D721Med (cell line): Measurements from ENCODE around the gene MCRIP1.

Source experiments
- DNase-seq: peaks from one replicate; pipeline ENCODE4 v3.0.0; 2011; ENCODE audit warnings: low spot score; ENCODE audit not compliant: insufficient read length
- FAIRE-seq: peaks from 2 replicates; lab custom pipeline; 2011; peaks lifted over from hg19 to GRCh38; lab: Jason Lieb, UNC
- TF ChIP-seq, protein P1 (sequence below): IDR thresholded peaks from 2 replicates; pipeline ENCODE4 v1.5.1; 2012; ENCODE audit warnings: mild to moderate bottlenecking, control low read depth; ENCODE audit not compliant: insufficient read depth; ENCODE audit errors: missing control alignments

The MCRIP1 gene

DNA sequence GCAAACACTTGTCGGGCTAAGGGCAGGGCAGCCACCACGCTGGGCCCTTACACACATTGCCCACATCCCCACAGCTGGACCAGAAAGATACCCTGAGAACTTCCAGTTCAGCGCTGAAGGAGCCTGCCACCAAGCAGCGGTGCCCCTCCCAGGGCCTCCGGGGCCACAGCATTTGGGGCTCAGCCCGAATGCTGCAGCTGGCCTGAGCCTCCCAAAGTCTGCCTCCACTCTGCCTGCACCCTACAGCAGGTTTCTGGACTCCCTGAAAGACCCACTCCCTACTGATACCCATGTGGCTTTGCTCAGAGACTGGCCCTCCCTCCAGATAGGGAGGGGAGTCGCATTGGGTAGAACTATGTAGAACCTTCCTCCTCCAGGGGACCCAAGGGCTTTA lies 1.5 kb downstream of the MCRIP1 start:
- TF ChIP-seq, protein P1, sequence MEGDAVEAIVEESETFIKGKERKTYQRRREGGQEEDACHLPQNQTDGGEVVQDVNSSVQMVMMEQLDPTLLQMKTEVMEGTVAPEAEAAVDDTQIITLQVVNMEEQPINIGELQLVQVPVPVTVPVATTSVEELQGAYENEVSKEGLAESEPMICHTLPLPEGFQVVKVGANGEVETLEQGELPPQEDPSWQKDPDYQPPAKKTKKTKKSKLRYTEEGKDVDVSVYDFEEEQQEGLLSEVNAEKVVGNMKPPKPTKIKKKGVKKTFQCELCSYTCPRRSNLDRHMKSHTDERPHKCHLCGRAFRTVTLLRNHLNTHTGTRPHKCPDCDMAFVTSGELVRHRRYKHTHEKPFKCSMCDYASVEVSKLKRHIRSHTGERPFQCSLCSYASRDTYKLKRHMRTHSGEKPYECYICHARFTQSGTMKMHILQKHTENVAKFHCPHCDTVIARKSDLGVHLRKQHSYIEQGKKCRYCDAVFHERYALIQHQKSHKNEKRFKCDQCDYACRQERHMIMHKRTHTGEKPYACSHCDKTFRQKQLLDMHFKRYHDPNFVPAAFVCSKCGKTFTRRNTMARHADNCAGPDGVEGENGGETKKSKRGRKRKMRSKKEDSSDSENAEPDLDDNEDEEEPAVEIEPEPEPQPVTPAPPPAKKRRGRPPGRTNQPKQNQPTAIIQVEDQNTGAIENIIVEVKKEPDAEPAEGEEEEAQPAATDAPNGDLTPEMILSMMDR, result no peak

DNA sequence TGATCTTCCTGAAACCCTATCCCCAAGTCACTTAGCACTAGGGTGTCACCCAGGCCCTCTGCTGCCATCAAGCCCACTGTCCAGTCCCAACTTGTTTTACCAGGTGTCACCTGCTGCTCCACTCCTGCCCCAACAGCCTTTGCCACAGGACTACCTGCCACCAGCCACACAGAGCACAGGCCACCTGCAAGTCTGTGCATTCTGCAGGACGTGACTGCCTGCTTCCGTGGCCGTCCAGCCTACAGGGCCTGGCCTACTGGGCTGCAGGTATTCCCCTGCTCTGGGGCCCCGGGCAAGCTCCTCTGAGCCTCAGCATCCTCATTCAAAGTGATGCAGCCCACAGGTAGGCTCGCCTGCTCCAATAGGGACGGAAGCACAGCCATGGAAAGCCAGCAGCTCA lies 3.2 kb downstream of the MCRIP1 start:
- TF ChIP-seq, protein P1, result no peak
- DNase-seq (no peak), FAIRE-seq (no peak)

More for the DNA sequence above, 1.5 kb downstream of the MCRIP1 start:
- no peak for FAIRE-seq
- DNase-seq, result no peak

DNA sequence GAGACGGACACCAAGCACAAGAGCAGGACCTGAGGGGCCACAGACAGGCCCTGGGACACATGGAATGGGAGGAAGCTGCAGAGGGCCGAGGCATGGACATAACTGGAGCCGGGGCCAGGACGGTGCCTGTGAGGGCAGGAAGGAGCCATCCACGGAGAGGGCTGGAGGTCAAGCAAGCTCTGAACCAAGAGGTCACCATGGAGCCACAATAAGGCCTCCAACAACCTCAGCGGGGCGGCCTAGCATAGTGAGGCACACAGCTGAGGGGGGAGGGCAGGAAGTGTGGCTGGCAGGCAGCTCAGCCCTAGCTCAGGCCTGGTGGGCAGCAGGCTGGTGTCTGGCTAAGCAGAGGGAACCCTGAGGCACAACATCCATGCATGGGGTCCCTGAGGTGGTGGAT lies 4.4 kb downstream of the MCRIP1 start:
- TF ChIP-seq, protein P1, result no peak
- no peak for FAIRE-seq
- no peak for DNase-seq

DNA sequence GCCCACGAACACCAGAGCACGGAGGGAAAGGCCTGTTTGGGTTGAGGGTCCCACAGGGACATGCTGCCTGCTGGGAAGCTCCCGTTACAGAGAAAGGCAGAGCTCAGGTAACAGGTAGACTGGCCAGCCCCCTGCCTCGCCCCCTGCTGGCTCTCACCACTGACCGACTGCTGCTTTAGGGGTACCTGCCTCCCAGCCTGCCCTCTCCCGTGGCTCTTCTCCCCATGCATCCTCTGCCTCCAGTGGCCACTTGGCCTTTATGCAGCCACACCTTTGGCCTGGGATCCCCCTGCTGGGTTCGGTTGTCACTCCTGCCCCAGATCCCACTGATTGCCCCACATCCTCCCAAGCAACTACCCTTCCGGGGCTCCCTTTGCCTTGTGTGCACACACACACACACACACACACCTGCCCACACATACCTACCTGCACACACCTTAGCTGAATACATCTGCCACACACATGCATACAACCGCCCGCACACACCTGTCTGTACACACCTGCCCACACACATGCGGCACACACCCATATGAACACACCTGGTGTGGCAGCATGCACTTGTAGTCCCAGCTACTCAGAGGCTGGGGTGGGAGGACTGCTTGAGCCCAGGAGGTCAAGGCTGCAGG lies 7.1 kb downstream of the MCRIP1 start:
- FAIRE-seq, result no peak
- TF ChIP-seq, protein P1, result no peak

DNA sequence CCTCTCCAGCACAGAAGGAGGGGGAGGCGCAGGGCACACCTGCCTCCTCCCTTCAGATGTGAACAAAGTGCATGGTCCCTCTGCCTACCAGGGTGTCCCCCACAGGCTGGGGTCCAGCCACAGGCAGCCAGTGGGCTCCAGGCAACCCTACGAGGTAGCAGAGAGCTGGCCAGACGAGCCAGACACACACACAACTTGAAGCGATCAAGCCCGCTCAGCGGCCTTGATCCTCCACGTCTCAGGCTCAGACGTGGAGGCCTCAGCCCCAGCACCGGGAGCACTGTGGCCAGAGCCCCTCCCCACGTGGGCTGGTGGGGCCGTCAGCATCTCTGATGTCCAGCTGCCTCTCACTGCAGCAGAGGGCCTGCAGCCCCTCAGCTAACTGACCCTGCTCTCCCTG lies 8.5 kb downstream of the MCRIP1 start:
- FAIRE-seq, result no peak
- no peak for DNase-seq
- TF ChIP-seq, protein P1, result no peak

More for the DNA sequence above, 7.1 kb downstream of the MCRIP1 start:
- DNase-seq, result no peak

DNA sequence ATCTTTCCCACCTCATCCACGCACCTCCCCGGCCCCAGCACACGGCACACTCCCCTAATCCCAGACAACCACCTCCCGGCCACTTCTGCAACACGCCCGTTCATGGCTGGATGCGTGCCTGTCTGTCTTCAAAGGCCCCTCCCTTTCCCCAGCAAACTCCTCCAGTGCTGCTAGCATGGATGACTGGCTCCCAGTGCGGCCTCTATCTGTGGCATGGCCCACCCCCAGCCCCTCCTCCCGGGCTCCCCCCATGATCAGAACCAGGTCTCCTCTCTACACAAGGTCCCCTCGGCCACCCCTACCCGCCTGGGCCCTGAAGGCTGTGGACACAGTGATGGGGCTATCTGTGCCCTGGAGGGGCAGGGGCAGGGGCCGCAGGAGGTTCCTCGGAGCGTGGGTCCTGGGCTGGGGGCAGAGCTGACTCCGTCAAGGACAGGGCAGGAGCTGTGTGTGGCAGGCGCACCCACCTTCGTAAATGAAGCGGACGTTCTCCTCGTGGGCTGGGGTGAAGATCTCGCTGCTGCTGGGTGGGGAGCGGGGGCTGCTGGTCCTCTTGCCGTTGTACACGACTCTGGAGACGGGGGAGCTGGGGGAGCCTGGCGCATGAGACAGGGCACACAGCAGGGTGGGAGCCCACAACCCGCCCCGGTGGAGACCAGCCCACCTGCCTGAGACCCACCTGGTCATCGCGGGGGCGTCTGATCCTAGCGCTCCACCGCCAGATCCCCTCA lies 9.1 kb downstream of the MCRIP1 start:
- no peak for DNase-seq
- FAIRE-seq, result no peak
- TF ChIP-seq, protein P1, result no peak
